ENCODE results near the gene DRD4. TPM values are rescaled to one million over a fixed set of nuclear protein-coding genes. Genes with fewer than 3 reads are reported as not detected.

Gene DRD4
- total RNA-seq, 1 donor from 2014 or later: 0.97 TPM

- Histone ChIP-seq H3K4me3 (no peak overlapping the region), H4K20me1 (ENCODE audit: low read depth) (peaks cover 9% of the 10 kb centered on the region), H3F3A (ENCODE audit: low read depth) (peaks cover 2% of the 10 kb centered on the region), H3K9ac (no peak overlapping the region), H3K4me2 (no peak overlapping the region), H3K9me3 (ENCODE audit: low read depth) (no peaks in the 10 kb centered on the region), H3K27me3 (no peaks in the 10 kb centered on the region), H3K4me1 (no peaks in the 10 kb centered on the region), H3K27ac (no peak overlapping the region), H3K36me3 (no peaks in the 10 kb centered on the region), H3K79me2 (ENCODE audit: low read depth) (peaks cover 5% of the 10 kb centered on the region), H2AFZ (replicated peaks) (no peak overlapping the region)
- Mint-ChIP-seq H3K4me1 (peaks cover 4% of the 10 kb centered on the region), H3K27me3 (ENCODE audit: insufficient read depth, low read depth) (peaks cover 4% of the 10 kb centered on the region), H3K4me3 (no peak overlapping the region), H3K9me3 (no peaks in the 10 kb centered on the region), H3K27ac (no peak overlapping the region), H3K36me3 (no peaks in the 10 kb centered on the region)
- no peak for TF ChIP-seq CTCF (IDR thresholded peaks at IDR 0.05)
- TF ChIP-seq EZH2 (IDR thresholded peaks at IDR 0.05): no peak
- no peak for TF ChIP-seq EZH2phosphoT487 (IDR thresholded peaks at IDR 0.05)
- no peak for DNase-seq (ENCODE audit: low spot score)
These were observed 16.9 kb upstream of the DRD4 start for GRCh38 chr11:620201-620600.

- no peaks in the 10 kb centered on the region for H3F3A ChIP-seq (ENCODE audit: low read depth)
- Mint-ChIP-seq H3K4me3 (no peak overlapping the region), H3K4me1 (peaks cover 4% of the 10 kb centered on the region), H3K9me3 (no peaks in the 10 kb centered on the region), H3K36me3 (no peaks in the 10 kb centered on the region), H3K27me3 (ENCODE audit: insufficient read depth, low read depth) (peaks cover 2% of the 10 kb centered on the region), H3K27ac (no peak overlapping the region)
- H3K4me2 ChIP-seq: no peak overlapping the region
- no peak overlapping the region for H3K9ac ChIP-seq
- TF ChIP-seq EZH2phosphoT487 (IDR thresholded peaks at IDR 0.05) (no peak), CTCF (IDR thresholded peaks at IDR 0.05) (no peak), EZH2 (IDR thresholded peaks at IDR 0.05) (no peak)
- no peak overlapping the region for H2AFZ ChIP-seq (replicated peaks)
- no peak overlapping the region for H3K27ac ChIP-seq
- H3K9me3 ChIP-seq (ENCODE audit: low read depth): no peaks in the 10 kb centered on the region
- H3K36me3 ChIP-seq: no peaks in the 10 kb centered on the region
- H3K4me1 ChIP-seq: no peaks in the 10 kb centered on the region
- no peak for DNase-seq (ENCODE audit: low spot score)
- H3K4me3 ChIP-seq: no peak overlapping the region
- H4K20me1 ChIP-seq (ENCODE audit: low read depth): peaks cover 9% of the 10 kb centered on the region
- H3K79me2 ChIP-seq (ENCODE audit: low read depth): peaks cover 4% of the 10 kb centered on the region
- peaks cover 6% of the 10 kb centered on the region for H3K27me3 ChIP-seq
These were observed 15.9 kb upstream of the DRD4 start for GRCh38 chr11:620935-621814.

- Histone ChIP-seq H3K27ac (no peak overlapping the region), H3K4me3 (no peak overlapping the region), H3K36me3 (no peaks in the 10 kb centered on the region), H3K4me1 (no peaks in the 10 kb centered on the region), H3K9ac (no peak overlapping the region), H3K27me3 (peaks cover 13% of the 10 kb centered on the region), H3F3A (ENCODE audit: low read depth) (no peaks in the 10 kb centered on the region), H3K4me2 (no peak overlapping the region), H2AFZ (replicated peaks) (no peak overlapping the region), H3K79me2 (ENCODE audit: low read depth) (no peaks in the 10 kb centered on the region), H4K20me1 (ENCODE audit: low read depth) (peaks cover 14% of the 10 kb centered on the region), H3K9me3 (ENCODE audit: low read depth) (no peaks in the 10 kb centered on the region)
- no peak for TF ChIP-seq EZH2phosphoT487 (IDR thresholded peaks at IDR 0.05)
- TF ChIP-seq CTCF (IDR thresholded peaks at IDR 0.05): no peak
- no peak for TF ChIP-seq EZH2 (IDR thresholded peaks at IDR 0.05)
- no peaks in the 10 kb centered on the region for H3K36me3 Mint-ChIP-seq
- no peaks in the 10 kb centered on the region for H3K9me3 Mint-ChIP-seq
- H3K27me3 Mint-ChIP-seq (ENCODE audit: insufficient read depth, low read depth): peaks cover under 1% of the 10 kb centered on the region
- DNase-seq (ENCODE audit: low spot score): no peak
- no peak overlapping the region for H3K4me3 Mint-ChIP-seq
- peaks cover 4% of the 10 kb centered on the region for H3K4me1 Mint-ChIP-seq
- no peak overlapping the region for H3K27ac Mint-ChIP-seq
These were observed 15.2 kb upstream of the DRD4 start for GRCh38 chr11:621838-622237.
